Effector memory CD4-positive, alpha-beta T cell (primary cell): Measurements from ENCODE around the gene CBLC.

Source experiments
- DNase-seq, 3 donors: peaks; one replicate each; pipeline ENCODE4 v3.0.0-alpha.2; 2020
- H3K27ac ChIP-seq: 2 replicates; pipeline ENCODE4 v1.7.0; 2013; ENCODE audit warnings: mild to moderate bottlenecking, low read length, moderate library complexity; ENCODE audit not compliant: insufficient read depth, poor library complexity, severe bottlenecking
- H3K27me3 ChIP-seq: replicated peaks from 2 replicates; pipeline ENCODE4 v1.7.0; 2013; ENCODE audit warnings: mild to moderate bottlenecking, low read length; ENCODE audit not compliant: insufficient read depth, control insufficient read depth, poor library complexity, severe bottlenecking
- H3K36me3 ChIP-seq: 2 replicates; pipeline ENCODE4 v1.7.0; 2013; ENCODE audit warnings: mild to moderate bottlenecking, low read length, moderate library complexity; ENCODE audit not compliant: control insufficient read depth, insufficient read depth
- H3K4me1 ChIP-seq: 2 replicates; pipeline ENCODE4 v1.7.0; 2013; ENCODE audit warnings: low read length, mild to moderate bottlenecking; ENCODE audit not compliant: control insufficient read depth, insufficient read depth, poor library complexity, severe bottlenecking
- H3K4me3 ChIP-seq: 2 replicates; pipeline ENCODE4 v1.7.0; 2013; ENCODE audit warnings: low read length, low read depth, mild to moderate bottlenecking; ENCODE audit not compliant: insufficient read depth, poor library complexity, severe bottlenecking
- H3K9me3 ChIP-seq: 2 replicates; pipeline ENCODE4 v1.7.0; 2013; ENCODE audit warnings: mild to moderate bottlenecking, low read length, moderate library complexity; ENCODE audit not compliant: control insufficient read depth
- total RNA-seq, 3 donors: gene quantifications; one replicate each; lab custom pipeline; 2026; lab: John Stamatoyannopoulos, UW

The CBLC gene, protein sequence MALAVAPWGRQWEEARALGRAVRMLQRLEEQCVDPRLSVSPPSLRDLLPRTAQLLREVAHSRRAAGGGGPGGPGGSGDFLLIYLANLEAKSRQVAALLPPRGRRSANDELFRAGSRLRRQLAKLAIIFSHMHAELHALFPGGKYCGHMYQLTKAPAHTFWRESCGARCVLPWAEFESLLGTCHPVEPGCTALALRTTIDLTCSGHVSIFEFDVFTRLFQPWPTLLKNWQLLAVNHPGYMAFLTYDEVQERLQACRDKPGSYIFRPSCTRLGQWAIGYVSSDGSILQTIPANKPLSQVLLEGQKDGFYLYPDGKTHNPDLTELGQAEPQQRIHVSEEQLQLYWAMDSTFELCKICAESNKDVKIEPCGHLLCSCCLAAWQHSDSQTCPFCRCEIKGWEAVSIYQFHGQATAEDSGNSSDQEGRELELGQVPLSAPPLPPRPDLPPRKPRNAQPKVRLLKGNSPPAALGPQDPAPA
- 0 reads per million in 3 donors for total RNA-seq

DNA sequence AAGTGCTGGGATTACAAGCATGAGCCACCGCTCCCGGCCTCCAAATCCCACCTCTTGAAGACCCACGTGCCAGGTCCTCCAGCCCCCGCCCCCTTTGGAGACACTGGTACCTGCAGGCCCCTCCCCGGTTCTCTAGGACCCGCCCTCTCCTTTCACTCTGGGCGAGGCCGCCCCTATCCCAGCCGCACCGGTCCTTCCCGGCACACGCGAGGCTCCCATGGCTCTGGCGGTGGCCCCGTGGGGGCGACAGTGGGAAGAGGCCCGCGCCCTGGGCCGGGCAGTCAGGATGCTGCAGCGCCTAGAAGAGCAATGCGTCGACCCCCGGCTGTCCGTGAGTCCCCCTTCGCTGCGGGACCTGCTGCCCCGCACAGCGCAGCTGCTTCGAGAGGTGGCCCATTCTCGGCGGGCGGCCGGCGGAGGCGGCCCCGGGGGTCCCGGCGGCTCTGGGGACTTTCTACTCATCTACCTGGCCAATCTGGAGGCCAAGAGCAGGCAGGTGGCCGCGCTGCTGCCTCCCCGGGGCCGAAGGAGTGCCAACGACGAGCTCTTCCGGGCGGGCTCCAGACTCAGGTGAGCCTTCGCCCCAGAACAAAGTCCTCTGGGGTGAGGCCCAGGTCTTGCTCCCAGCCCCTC, at the start of gene CBLC:
TSS of gene CBLC (plus strand) at position 176 of the 633 bp plus-strand sequence. CDS start at position 218, 42 bp downstream.
- Histone ChIP-seq H3K9me3 (no peaks in the 10 kb centered on the region), H3K4me3 (no peak within 1 kb of the TSS), H3K36me3 (no peaks in the 10 kb centered on the region), H3K4me1 (no peaks in the 10 kb centered on the region), H3K27ac (no peak within 1 kb of the TSS), H3K27me3 (no peaks in the 10 kb centered on the region)
- DNase-seq: no peak

DNA sequence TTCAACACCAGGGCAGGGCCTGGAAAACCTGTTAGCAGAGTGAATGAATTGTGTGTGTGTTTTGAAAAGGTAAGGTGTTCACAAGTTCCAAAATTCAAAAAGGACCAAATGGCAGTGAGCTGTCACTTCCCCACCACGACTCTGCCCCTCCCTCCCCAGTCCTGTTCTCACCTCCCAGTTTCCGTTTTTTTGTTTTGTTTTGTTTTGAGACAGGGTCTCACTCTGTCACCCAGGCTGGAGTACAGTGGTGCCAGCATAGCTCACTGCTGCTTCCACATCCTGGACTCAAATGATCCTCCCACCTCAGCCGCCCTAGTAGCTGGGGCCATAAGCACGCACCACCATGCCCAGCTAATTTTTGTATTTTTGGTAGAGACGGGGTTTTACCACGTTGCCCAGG, 49.5 kb upstream of the CBLC start:
- no peak overlapping the region for H3K4me3 ChIP-seq
- H3K27me3 ChIP-seq: no peaks in the 10 kb centered on the region
- H3K9me3 ChIP-seq: no peaks in the 10 kb centered on the region
- H3K36me3 ChIP-seq: no peaks in the 10 kb centered on the region
- DNase-seq: no peak
- peaks cover 7% of the 10 kb centered on the region for H3K4me1 ChIP-seq
- H3K27ac ChIP-seq: no peak overlapping the region

DNA sequence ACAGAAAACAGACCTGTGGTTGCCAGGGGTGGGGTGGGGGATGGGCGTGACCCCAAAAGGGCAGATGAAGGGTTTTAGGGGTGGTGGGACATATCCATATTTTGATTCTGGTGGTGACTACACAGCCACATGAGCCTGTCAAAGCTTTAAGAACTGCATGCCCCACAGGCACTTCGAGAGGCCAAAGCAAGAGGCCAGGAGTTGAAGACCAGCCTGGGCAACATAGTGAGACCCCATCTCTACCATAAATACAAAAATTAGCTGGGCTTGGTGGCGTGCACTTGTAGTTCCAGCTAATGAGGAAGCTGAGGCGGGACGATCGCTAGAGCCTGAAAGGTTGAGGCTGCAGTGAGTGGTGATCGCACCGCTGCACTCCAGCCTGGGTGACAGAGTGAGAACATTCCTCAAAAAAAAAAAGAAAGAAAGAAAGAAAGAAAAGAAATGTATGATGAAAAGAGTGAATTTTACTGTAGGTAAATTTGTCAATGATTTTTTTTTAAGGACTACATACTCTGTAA, 48.1 kb upstream of the CBLC start:
- Histone ChIP-seq H3K4me3 (no peak overlapping the region), H3K27ac (no peak overlapping the region), H3K9me3 (no peaks in the 10 kb centered on the region), H3K4me1 (no peaks in the 10 kb centered on the region), H3K36me3 (no peaks in the 10 kb centered on the region), H3K27me3 (no peaks in the 10 kb centered on the region)
- DNase-seq: no peak

DNA sequence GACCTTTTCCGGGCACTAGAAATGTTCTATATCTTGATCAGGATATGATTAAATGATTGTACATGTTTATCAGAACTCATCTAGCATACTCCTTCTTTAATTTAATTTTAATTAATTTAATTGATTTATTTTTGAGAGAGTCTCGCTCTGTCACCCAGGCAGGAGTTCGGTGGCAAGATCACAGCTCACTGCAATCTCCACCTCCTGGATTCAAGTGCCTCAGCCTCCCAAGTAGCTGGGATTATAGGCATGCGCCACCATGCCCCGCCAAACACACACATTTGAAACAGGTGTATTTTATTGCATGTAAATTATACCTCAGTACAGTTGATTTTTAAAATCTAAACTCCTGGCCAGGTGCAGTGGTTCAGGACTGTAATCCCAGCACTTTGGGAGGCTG, 46.6 kb upstream of the CBLC start:
- DNase-seq: no peak
- H3K4me1 ChIP-seq: no peaks in the 10 kb centered on the region
- H3K36me3 ChIP-seq: no peaks in the 10 kb centered on the region
- H3K27me3 ChIP-seq: no peaks in the 10 kb centered on the region
- no peaks in the 10 kb centered on the region for H3K9me3 ChIP-seq
- H3K27ac ChIP-seq: no peak overlapping the region
- H3K4me3 ChIP-seq: no peak overlapping the region

DNA sequence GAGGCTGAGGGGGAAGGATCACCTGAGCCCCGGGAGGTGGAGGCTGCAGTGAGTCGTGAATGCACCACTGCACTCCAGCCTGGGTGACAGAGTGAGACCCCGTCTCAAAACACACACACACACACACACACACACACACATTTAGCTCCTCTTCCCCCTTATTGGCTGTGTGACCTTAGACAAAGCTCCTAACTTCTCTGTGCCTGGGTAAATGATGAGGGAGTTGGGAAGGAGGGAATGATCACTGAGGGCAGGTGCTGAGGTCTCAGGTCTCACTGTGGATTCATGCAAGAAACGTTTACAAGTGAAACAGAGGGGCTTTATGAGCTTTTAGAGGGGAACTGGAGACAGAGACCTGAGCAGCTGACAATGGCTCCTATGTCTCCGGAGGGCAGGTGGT, 46.1 kb upstream of the CBLC start:
- Histone ChIP-seq H3K4me1 (no peaks in the 10 kb centered on the region), H3K27ac (no peak overlapping the region), H3K9me3 (no peaks in the 10 kb centered on the region), H3K36me3 (no peaks in the 10 kb centered on the region), H3K27me3 (no peaks in the 10 kb centered on the region), H3K4me3 (no peak overlapping the region)
- no peak for DNase-seq

DNA sequence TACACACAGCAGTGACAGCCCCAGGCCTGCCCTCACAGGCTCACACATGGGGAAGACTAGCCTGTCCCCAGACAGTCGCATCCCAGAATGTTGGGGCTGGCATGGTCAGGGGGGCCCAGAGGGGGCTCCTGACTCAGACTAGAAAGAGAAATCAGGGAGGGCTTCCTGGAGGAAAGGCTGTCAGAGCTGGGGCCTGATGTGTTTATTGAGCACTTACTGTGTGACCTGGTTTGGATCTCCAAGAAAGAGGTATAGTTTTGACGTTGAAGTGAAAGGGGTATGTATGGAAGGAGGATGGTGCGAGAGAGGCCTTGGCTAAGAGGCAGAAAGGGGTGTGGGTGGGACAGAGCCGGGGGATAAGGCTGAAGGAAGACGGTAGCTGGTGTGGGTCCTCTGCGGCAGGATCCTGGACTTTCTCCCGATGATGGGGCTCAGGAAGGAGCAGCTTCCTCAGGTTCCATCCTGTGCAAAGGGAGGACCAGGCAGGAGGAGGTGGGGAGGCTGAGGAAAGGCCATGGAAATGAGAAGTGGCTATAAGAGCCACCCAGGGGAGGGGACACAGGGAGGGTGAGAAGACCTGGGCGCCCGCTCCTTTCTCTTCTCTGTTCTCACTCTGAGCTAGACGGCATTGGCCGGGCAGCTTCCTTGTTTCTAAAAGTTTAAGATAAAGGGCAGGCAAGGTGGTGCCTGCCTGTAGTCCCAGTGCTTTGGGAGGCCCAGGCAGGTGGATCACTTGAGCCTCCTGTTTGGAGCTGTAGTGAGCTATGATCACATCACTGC, 45.3 kb upstream of the CBLC start:
- Histone ChIP-seq H3K27me3 (no peaks in the 10 kb centered on the region), H3K9me3 (no peaks in the 10 kb centered on the region), H3K4me3 (no peak overlapping the region), H3K36me3 (no peaks in the 10 kb centered on the region), H3K4me1 (no peaks in the 10 kb centered on the region), H3K27ac (no peak overlapping the region)
- DNase-seq: no peak

DNA sequence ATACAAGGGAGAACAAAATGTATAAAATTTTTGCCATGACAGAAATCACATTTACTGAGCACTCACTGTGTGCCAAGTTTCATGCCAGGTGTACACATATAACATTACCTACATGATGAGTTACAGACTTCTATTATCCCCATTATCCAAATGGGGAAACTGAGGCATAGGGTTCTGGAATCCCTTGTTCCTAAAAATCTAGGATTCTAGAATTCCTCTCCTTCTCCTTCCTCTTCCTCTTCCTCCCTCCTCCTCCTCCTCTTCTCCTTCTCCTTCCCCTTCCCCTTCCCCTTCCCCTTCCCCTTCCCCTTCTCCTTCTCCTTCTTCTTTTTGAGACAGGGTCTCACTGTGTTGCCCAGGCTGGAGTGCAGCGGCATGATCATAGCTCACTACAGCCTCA, 43.3 kb upstream of the CBLC start:
- H3K4me3 ChIP-seq: no peak overlapping the region
- H3K27ac ChIP-seq: no peak overlapping the region
- no peaks in the 10 kb centered on the region for H3K27me3 ChIP-seq
- no peak for DNase-seq
- no peaks in the 10 kb centered on the region for H3K4me1 ChIP-seq
- no peaks in the 10 kb centered on the region for H3K9me3 ChIP-seq
- no peaks in the 10 kb centered on the region for H3K36me3 ChIP-seq

DNA sequence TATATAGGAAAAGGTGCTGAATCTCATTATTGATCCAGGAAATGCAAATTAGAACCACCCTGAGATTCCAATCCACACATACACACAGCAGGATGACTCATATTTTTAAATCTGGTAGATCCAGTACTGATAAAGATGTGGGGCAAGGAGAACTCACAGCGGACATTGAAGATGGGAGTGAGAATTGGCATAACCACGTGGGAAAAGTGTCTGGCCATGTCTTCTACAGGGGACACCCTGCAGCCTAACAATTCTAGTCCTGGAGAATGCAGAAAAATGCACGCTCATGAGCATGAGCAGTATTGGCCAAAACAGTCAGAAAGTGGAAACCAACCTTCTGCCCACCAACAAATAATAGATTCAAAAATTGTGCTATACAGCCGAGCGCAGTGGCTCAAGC, 42.7 kb upstream of the CBLC start:
- Histone ChIP-seq H3K36me3 (no peaks in the 10 kb centered on the region), H3K4me3 (no peak overlapping the region), H3K4me1 (no peaks in the 10 kb centered on the region), H3K9me3 (no peaks in the 10 kb centered on the region), H3K27ac (no peak overlapping the region), H3K27me3 (no peaks in the 10 kb centered on the region)
- no peak for DNase-seq

DNA sequence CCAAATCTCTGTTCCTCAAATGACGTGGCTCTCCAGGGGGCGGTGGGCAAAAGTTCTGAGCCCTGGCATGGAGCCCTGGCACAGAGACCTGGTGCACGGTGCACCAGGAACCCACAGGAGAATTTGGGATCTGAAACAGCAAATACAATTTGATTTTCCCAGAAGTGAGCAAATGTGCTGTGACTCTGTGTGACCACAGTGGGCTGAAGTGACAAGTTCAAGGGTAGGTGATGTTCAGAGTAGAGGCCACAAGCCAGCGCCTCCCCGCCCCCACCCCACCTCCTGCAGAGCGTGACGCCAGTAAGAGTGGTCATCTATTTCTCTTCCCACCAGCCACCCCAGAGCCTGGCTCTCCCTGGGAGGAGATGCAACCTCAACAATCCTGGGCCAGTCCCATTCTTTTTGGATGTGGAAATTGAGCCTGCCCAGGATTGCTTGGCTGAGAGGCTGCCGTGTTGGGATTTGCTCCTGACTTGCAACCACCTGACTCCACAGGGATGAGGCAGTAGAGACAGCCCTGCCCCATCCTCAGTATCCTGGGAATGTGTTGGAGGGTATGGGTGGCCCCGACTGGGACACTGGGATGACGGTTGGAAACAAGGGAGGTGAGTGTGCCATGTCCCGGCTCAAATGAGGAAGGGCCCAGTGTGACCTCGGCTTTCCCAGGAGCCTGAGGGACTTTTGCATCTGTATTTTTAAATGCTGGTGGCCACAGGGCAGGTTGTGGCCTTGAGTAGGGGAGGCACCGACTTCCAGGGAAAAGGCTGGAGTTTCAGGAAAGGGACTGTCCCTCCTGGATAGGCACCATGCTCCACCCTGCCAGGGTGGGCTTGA, 40.2 kb upstream of the CBLC start:
- Histone ChIP-seq H3K27ac (no peak overlapping the region), H3K27me3 (no peaks in the 10 kb centered on the region), H3K4me3 (no peak overlapping the region), H3K9me3 (no peaks in the 10 kb centered on the region), H3K4me1 (no peaks in the 10 kb centered on the region), H3K36me3 (no peaks in the 10 kb centered on the region)
- no peak for DNase-seq
